GM18861 (cell line): ENCODE data around the gene ACSF3.

Source experiments
- ATAC-seq: cut with Tn5 transposase; IDR thresholded peaks from one replicate; pipeline ENCODE4 v1.9.1; 2021; ENCODE audit not compliant: unreplicated experiment

ACSF3 gene

DNA sequence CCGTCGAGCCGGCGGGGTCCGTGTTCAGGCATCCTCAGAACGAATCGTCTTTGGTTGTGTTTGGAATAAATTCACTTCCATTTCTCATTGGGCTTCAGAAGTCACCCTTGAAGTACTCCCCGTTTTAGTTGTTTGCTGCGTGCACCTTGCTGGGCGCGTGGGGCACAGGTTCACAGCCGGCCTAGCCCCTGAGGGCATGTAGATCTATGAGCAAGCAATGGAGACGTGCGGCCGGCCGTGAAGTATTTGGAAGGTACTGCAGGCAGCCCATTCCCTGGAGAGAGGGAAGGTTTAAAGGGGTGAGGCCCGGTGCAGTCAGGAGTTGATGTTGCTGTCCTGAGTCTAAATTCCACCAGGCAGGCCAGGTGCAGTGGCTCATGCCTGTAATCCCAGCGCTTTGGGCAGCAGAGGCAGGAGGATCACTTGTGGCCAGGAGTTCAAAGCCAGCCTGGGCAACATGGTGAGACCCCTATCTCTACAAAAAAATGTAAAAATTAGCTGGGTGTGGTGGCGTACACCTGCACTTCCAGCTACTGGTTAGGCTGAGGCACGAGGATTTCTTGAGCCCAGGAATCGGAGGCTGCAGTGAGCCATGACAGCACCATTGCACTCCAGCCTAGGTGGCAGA, 714 bp downstream of the ACSF3 start:
- ATAC-seq, result no peak

DNA sequence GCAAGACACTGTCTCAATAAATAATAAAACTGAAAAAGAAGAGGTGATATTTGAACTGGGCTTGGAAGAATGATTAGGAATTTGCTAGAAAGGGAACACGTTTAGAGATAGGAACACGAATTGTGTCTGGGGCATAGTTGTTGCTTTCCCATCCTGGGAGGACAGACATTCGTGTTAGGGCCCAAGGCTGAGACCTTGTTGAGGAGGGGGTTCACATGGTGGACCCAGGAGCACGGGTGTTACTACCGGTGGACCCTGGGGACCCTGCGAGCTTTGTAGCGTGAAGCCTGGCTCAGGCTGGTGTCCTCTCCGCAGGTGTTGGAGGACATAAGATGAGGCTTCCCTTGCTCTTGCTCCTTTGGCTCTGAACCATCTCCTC, 1.2 kb downstream of the ACSF3 start:
- no peak for ATAC-seq

DNA sequence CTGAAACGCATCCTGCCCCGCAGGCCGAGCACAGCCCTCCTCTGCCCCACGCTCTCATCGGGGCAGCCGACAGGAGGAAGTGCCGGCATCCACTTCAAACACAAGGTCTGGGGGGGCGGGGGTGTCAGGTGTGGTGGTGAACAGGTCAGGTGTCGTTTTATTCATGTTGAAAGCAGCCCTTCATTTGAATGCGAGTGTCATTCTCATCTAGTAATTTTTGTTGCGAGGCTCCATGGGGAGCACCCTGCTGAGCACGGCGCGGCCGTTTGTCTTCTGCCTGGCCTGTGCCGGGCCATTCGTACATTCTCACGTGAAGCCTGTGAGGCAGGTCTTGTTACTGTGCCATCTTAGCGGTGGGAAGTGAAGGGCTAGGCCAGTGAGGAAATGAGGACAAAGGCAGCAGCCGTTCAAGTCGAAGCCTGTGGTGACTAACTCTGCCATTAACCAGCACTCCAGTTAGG, 1.9 kb downstream of the ACSF3 start:
- no peak for ATAC-seq

DNA sequence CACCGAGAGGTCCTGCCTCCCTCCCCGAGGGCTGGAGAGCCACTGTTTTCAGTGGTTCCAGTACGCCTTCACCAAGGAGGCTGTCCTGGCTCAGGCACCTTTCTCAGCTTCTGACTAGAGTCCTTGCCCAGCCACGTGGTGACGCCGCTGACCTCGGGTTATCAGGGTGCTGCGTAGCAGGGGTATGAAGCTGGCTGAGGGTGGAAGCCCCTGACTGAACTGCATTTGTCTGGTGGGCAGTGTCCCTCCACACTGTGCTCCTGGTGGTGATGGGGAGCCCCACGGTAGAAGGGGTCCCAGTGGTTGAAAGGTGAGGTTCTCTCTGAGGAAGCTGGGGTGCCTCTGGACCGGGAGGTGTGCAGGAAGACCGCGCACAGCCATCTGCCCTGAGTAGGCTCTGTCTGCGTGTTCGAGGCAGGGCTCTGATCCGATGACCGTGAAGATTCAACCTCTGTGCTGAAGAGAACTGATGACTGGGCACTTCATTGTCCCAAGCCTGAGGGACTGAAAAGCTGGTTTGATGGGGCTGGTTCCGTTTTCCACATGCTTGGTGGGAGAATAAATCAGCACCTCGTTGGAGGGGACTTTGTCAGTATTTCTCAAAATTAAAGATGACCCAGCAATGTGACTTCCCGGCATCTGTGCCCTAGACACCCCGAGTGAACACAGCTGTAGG, 2.5 kb downstream of the ACSF3 start:
- ATAC-seq, result no peak

DNA sequence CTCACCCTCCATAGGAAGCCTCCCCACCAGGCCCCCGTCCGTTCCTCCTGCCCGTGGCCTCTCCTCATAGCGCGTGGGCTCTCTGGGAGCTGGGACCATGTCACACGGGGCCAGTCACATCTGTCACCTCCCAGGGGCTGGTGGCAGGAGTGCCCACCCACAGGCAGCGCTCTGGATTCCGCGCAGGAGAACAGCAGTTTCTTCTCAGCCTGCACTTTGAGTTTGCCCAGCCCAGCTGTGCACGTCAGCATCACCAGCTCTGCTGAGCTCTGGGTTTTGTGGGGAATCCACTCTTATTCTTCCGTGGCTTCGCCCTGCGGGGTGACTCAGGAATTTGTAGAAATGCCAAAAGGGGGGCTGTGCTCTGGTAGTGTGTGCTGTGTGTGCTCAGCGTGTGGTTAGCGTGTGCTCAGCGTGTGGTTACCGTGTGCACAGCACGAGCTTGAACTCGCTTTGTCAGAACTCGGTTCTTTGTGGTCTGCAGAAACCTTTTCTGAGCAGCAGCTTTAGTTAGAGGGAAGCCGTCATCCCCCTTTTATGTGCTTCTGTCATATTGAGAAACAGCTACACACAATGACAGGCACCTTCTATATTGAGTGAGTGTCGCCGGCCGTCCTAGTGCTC, 3.2 kb downstream of the ACSF3 start:
- no peak for ATAC-seq

DNA sequence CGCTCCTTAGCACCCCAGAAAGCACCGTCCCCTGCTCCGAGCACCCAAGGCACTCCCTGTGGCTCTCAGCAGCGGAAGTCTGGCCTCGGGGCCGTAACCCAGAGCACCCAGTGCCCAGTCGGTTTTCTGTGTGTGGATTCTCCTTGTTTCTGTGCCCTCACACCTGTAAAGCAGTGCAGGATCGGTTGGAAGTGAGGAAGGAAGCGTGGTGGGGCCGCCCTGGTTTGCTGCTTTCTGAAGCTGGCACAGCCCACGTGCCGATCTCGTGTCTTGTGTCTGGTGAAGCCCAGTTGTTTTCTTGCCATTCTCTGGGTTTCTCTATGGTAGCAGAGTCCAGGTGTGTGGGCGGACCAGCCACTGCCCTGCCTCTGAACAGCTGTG, 3.7 kb downstream of the ACSF3 start:
- ATAC-seq, result no peak

DNA sequence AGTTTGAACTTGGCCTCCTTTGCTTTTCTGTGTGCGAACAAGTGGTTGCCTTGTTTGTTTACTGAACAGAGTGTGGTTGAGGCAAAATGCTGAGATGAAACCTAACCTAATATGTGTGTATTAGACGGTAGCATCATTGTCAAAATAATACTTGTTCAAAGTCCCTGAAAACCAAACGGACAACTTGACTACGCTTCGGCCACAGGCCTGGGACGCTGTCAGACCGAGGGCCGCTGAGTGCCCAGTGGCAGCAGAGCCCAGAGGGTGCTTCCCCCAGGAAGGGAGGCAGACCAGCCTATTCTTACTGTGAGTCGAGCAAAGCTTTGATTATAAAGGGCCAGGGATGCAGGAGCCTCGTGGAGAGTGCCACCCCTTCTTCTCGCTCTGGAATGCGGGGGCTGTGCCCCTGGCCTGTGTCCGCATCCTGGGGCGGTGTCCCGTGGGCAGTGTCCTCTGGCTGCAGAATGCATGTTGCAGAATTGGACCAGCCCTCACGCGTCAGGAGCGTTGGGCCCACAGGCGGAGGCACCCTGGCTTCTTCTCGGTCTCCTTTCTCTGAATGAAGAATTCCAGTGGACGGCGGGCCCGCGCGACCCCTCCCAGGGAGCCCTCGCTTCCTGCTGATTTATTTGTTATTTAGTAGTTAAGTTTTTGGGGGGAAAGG, 5.2 kb downstream of the ACSF3 start:
- no peak for ATAC-seq

DNA sequence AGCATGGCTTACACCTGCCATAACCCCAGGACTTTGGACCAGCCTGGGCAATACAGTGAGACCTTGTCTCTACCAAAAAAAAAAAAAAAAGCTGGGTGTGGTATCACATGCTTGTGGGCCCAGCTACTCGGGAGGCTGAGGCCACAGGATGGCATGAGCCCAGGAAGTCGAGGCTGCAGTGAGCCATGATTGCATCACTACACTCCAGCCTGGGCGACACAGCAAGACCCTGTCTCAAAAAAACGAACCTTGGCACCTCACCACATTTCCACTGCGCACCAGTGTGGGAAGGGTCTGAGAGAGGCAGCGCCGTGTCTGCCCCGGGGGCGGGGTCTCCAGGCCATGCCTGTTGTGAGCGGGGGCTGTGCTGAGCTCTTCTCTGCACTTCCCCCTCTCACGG, 6.3 kb downstream of the ACSF3 start:
- ATAC-seq, result no peak

DNA sequence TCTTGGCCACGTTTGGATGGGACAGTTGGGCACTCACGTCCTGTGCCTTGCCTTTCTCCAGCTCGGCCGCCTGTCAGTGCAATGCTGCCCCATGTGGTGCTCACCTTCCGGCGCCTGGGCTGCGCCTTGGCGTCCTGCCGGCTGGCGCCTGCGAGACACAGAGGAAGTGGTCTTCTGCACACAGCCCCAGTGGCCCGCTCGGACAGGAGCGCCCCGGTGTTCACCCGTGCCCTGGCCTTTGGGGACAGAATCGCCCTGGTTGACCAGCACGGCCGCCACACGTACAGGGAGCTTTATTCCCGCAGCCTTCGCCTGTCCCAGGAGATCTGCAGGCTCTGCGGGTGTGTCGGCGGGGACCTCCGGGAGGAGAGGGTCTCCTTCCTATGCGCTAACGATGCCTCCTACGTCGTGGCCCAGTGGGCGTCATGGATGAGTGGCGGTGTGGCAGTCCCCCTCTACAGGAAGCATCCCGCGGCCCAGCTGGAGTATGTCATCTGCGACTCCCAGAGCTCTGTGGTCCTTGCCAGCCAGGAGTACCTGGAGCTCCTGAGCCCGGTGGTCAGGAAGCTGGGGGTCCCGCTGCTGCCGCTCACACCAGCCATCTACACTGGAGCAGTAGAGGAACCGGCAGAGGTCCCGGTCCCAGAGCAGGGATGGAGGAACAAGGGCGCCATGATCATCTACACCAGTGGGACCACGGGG, 7.1 kb downstream of the ACSF3 start:
- ATAC-seq, result no peak

DNA sequence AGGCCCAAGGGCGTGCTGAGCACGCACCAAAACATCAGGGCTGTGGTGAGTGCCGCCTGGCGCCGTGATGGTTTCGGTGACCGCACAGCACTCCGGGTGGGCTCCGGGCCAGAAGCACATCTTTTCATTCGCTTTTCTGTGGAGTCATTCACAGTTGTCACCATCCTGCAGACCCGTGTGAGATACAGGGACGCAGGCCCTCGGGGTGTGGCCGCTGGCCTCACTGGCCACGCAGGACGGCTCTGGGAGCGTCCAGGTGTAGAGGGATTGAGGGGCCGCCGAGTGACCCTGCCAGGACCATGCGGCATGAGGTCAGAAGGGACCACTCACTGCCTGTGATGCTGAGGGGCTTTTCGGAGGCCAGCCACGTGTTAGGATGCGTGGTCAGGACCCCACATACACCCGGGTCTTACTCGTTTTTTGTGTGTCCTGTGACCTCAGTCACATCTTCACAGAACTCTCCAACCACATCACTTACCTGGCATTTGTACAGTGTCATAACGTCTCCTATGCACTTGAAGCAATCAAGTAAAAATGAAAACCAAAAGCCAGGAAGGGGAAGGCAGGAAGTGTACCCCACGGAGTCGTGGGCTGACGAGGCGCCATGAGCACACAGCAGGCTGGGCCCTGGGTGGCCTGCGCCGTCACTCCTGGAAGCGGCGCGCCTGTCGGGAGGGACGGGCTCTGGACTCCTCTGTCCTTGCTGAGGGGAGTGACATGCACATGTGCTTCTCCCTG, 7.8 kb downstream of the ACSF3 start:
- ATAC-seq, result no peak

DNA sequence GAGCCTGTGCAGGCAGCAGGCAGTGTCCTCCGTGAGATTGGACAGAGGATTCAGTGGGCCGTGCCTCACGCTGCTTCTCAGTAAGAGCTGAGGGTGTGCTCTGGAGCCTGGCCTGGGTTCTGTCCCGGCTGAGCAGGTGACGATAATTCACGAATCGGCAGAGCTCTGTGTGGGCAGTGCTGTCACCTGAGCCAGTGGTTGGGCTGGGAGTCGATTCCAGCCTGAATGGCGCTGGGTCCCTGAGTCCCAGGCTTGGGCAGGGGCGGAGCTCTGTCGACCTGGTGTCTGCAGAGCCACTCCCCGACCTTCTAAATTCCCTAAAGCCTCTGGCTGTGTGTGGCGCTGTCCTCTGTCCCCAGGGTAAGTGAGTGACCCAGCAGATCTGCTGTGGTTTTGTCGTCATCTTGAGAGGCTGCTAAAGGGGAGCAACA, 8.4 kb downstream of the ACSF3 start:
- no peak for ATAC-seq

DNA sequence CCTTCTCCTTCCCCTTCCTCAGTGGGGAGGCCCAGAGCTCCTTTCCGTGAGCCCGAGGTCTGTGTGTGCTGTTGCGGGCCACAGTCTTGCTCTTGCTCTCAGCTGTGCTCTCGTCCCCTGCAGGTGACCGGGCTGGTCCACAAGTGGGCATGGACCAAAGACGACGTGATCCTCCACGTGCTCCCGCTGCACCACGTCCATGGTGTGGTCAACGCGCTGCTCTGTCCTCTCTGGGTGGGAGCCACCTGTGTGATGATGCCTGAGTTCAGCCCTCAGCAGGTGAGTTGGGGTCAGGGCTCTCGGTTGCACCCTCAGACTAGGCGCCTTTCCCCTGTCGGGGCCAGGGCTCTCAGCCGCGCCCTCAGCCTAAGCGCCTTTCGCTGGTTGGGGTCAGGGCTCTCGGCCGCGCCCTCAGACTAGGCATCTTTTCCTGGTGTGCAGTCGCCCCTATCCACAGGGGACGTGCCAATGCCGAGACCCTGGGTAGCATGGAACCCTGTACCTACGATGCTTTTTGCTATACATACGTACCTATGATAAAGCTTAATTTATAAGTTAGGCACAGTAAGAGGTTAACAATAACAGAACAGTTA, 8.9 kb downstream of the ACSF3 start:
- ATAC-seq, result no peak

DNA sequence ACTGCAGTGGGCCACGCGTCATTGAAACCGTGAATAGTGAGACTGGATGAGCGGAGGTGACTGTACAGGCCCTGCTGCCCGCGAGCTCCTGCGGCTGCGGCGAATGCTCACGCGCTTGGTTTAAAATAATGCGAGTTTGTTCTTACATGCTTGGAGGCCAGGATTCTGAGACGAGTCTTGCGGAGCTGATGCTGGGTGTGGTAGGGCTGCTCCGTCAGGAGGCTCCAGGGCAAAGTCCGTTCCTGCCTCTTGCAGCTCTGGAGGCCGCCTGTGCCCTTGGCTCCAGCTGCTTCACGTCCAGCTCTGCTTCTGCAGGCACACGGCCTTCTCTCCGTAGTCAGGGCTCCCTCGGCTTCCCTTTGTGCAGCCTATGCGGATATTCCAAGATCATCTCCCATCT, 9.5 kb downstream of the ACSF3 start:
- no peak for ATAC-seq

DNA sequence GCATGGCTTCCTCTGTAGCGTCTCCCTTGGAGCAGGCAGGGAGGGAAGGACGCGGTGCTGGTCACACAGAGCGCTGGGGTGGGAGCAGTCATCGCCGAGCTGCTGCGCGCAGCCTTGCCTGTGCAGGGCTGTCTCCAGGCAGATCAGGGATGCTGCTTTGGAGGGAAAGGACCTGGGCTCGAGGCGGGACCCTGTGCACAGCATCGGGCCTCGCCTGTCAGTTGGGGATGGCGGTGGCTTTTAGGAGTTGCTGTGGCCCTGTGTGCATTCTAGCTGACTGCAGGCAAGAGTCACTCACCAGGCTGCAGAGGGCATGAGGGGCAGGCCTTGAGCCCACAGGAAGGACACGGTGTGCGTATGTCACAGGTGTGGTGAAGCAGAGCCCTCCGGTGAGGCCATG, 10.1 kb downstream of the ACSF3 start:
- ATAC-seq, result no peak

DNA sequence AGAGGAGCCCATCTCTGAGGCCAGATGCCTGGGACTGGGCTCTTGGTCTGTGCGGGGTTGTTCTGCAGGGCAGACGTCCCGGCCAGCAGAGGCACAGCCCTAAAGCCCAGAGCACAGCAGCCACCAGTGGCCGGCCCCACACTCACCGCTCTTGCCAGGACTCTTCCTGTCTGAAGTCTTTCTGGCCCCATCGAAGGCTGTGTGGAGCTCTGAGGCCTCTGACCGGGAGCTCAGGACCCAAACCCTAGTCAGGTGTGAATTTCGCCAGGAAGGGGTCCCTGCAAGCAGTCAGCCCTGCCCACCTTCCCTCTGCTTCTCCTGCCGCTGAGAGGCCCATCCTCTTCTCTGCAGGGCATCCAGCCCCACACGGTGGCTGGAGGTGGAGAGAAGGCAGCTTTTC, 10.7 kb downstream of the ACSF3 start:
- no peak for ATAC-seq

DNA sequence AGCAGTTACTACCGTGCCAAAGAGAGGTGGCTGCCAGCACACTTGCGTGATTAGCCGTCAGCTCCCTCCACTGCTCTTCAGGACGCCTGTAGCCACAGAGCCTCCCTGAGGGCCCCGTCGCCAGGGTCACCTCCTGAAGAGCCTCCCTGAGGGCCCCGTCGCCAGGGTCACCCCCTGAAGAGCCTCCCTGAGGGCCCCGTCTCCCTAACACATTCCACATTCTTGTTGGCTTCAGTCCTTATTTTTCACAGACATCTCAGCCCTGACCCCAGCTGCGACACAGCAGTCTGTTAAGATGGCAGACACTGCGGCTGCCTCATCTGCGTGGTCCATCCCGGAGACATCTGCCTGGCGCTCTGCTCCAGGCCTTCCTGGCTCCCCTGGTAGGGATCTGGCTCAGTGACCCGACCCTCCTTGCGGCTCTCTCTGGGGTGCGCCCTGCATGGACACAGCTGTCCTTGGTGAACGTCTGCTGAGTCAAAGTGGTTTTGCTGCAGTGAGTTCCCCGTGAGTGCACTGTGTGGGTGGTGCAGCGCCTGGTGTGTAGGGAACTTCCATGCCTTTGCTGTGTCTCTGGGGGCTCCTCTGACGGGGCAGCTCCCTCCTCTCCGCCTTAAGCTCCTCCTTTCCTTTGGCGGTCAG, 11.4 kb downstream of the ACSF3 start:
- ATAC-seq, result no peak

DNA sequence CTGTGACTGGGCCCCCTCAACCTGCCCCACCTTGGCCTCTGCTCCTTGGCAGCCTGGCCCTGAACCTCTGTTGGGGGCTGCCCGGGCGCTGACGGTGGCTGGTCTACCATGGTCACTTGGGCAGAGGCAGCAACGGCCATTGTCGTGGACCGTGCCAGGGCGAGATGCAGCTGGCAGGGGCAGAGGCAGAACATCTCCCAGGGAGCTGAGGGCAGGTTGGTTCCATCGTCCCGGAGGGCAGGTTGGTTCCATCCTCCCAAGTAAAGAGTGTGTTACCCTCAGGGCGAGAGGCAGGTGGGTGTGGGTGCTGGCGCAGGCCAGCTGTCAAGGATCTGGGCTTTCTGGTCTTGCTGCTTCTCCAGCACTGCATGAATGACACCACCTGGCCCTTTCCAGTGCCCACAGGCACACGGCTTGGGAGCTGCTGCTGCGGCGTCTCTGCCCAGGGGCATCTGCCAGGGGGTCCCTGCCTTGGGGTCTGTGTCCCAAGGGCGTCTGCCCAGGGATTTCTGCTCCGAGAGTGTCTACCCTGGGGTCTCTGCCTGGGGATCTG, 12.0 kb downstream of the ACSF3 start:
- no peak for ATAC-seq

DNA sequence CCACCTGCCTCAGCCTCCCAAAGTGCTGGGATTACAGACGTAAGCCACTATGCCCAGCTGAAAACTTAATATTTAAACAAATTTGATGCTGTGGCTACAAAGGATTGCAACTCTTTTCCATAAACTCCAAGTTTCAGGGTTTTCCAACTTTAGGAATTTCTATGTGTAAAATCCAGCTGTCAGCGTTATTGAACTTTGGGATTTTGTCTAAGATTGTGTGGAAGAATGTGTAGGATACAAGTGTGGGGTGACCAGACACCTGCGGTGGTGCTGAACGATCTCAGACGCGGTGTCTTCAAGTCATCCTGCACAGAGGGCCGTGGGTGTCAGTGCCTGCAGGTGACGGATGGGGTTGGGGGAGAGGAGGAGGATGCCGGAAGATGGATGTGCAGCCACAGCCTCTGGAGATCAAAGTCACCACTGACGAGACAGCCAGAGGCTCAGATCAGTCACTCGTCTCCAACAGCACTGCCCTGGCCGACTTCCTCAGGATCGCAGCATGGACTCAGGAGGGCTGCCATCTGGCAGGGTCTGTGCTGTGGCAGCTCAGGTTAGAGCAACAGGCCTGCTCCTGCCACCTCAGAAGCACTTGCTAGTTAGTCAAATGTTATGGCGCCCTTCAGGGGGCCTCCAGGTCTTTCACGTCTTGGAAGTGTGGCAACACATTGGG, 13.0 kb downstream of the ACSF3 start:
- ATAC-seq, result no peak

DNA sequence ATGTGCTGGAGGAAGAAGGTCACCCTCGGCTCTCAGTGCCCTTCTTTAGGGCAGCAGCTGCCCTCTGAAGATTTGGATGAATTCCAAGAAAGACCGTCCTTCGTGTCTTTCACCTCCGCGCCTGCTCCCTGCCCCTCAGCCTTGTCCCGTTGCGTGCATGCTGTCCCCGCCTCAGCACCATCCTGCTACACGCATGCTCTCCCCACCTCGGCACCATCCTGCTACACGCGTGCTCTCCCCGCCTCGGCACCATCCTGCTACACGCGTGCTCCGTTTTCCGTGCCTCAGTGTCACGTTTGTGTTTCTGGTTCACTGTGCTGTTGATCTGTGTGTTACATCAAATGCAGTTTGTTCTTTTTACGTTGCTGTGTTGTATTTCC, 13.5 kb downstream of the ACSF3 start:
- no peak for ATAC-seq
